ENCODE data around the gene CLCNKA. TPM values are rescaled to one million over a fixed set of nuclear protein-coding genes. Genes with fewer than 3 reads are reported as not detected.

Gene CLCNKA
- total and polyA plus RNA-seq, 2 of the 8 experiments (the other 6 are each of a cell fraction or from before 2014, with no cell fraction given), result 0.95 to 2.0 TPM

DNA sequence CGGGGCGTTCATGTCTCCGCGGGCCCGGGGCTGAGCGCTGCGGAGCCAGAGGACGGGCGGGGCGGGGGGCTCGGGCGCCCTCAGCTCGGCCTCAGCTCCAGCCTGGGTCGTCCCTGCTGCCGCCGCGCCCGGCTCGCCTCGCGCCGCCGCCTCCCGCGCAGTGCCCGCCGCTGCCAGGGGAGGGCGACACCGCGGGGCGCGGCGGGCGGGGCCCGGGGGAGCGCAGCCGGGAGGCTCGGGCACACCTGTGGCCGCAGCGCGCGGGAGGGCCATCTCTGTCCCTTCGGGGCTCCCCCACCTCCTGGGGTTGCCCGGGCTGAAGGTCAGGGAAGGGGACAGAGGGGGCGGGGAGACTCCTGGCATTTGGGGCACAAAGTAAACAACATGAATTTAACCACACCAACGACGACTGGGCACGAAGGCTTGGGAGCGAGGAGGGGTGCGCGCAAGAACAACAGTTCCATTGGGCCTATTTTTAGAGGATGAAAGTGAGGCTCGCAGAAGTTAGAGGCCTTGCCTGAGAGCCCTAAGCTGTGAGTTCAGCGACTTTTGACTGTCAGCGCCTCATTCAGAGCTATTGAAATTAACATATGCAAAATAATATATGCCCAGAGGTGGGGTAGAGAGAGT, 51.8 kb downstream of the CLCNKA start, which contains the start of gene FAM131C (continued):
- TF ChIP-seq, protein P1, sequence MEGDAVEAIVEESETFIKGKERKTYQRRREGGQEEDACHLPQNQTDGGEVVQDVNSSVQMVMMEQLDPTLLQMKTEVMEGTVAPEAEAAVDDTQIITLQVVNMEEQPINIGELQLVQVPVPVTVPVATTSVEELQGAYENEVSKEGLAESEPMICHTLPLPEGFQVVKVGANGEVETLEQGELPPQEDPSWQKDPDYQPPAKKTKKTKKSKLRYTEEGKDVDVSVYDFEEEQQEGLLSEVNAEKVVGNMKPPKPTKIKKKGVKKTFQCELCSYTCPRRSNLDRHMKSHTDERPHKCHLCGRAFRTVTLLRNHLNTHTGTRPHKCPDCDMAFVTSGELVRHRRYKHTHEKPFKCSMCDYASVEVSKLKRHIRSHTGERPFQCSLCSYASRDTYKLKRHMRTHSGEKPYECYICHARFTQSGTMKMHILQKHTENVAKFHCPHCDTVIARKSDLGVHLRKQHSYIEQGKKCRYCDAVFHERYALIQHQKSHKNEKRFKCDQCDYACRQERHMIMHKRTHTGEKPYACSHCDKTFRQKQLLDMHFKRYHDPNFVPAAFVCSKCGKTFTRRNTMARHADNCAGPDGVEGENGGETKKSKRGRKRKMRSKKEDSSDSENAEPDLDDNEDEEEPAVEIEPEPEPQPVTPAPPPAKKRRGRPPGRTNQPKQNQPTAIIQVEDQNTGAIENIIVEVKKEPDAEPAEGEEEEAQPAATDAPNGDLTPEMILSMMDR (IDR thresholded peaks at IDR 0.05; ENCODE audit: control extremely low read depth in 1 of 3, insufficient read depth in 1 of 3, low read depth in 1 of 3, low read length in 3 of 3), result peak; percentile 42 to 74 (median 56)
- no peak for TF ChIP-seq CTBP2 (IDR thresholded peaks at IDR 0.05; ENCODE audit: borderline replicate concordance, insufficient read depth, insufficient read length, low read length)
- TF ChIP-seq EGR1 (IDR thresholded peaks at IDR 0.05; ENCODE audit: borderline replicate concordance, low read depth, low read length), result no peak
- no peak for TF ChIP-seq SIRT6 (IDR thresholded peaks at IDR 0.05; ENCODE audit: low read length)
- TF ChIP-seq KDM4A (IDR thresholded peaks at IDR 0.05; ENCODE audit: low read depth, low read length, severe bottlenecking), result peak; percentile 22
- no peak for TF ChIP-seq CHD1 (IDR thresholded peaks at IDR 0.05; ENCODE audit: low read depth, low read length)
- no peak for TF ChIP-seq FOSL1 (IDR thresholded peaks at IDR 0.05; ENCODE audit: insufficient read depth, low read depth, low read length)
- TF ChIP-seq KDM1A (IDR thresholded peaks at IDR 0.05; ENCODE audit: borderline replicate concordance, low read length), result no peak
- no peak for TF ChIP-seq HDAC6 (IDR thresholded peaks at IDR 0.05; ENCODE audit: low read depth, low read length)
- TF ChIP-seq, protein P2, sequence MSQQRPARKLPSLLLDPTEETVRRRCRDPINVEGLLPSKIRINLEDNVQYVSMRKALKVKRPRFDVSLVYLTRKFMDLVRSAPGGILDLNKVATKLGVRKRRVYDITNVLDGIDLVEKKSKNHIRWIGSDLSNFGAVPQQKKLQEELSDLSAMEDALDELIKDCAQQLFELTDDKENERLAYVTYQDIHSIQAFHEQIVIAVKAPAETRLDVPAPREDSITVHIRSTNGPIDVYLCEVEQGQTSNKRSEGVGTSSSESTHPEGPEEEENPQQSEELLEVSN (IDR thresholded peaks at IDR 0.05), result no peak
- no peak for TF ChIP-seq RNF2 (IDR thresholded peaks at IDR 0.05; ENCODE audit: borderline replicate concordance, low read depth, low read length, missing control alignments, poor library complexity, severe bottlenecking)
- no peak for TF ChIP-seq SP1 (IDR thresholded peaks at IDR 0.05; ENCODE audit: low read depth, low read length)
